GM23338 (cell line): ENCODE measurements around the gene ULK4. TPM values are rescaled to one million over a fixed set of nuclear protein-coding genes. Genes with fewer than 3 reads are reported as not detected.

Source experiments
- ATAC-seq: fragments of 200-7000 bp; cut with Tn5 transposase; 3 replicates; pipeline ENCODE4 v1.9.1; 2020
- DNase-seq: peaks from one replicate; pipeline ENCODE4 v3.0.0-alpha.2; 2015; ENCODE audit warnings: low spot score
- H2AFZ ChIP-seq: fragments of 200-600 bp; sonication (generic); 2 replicates; pipeline ENCODE4 v1.8.0; 2016; ENCODE audit warnings: antibody characterized with exemption, mild to moderate bottlenecking, moderate library complexity
- H3F3A ChIP-seq: fragments of 200-600 bp; sonication (generic); replicated peaks from 2 replicates; pipeline ENCODE4 v1.8.0; 2017; ENCODE audit warnings: antibody characterized with exemption, mixed run types, low read depth
- H3K27ac ChIP-seq: fragments of 200-600 bp; sonication (generic); 2 replicates; pipeline ENCODE4 v1.6.1; 2016; ENCODE audit warnings: low read depth
- H3K27me3 ChIP-seq: fragments of 200-600 bp; sonication (generic); 2 replicates; pipeline ENCODE4 v1.8.0; 2016; ENCODE audit warnings: mild to moderate bottlenecking, mixed run types, moderate library complexity; ENCODE audit not compliant: insufficient read depth
- H3K36me3 ChIP-seq: fragments of 200-600 bp; sonication (generic); 2 replicates; pipeline ENCODE4 v1.8.0; 2016; ENCODE audit warnings: mild to moderate bottlenecking; ENCODE audit not compliant: insufficient read depth
- H3K4me1 ChIP-seq: fragments of 200-600 bp; sonication (generic); 2 replicates; pipeline ENCODE4 v1.8.0; 2016; ENCODE audit warnings: mild to moderate bottlenecking, moderate library complexity; ENCODE audit not compliant: insufficient read depth
- H3K4me2 ChIP-seq: fragments of 200-600 bp; sonication (generic); 2 replicates; pipeline ENCODE4 v1.7.1; 2017; ENCODE audit warnings: mixed run types
- H3K4me3 ChIP-seq: fragments of 200-600 bp; sonication (generic); 2 replicates; pipeline ENCODE4 v1.6.1; 2016; ENCODE audit warnings: mixed run types
- H3K79me2 ChIP-seq: fragments of 200-600 bp; sonication (generic); replicated peaks from 2 replicates; pipeline ENCODE4 v1.8.0; 2017; ENCODE audit warnings: mild to moderate bottlenecking; ENCODE audit not compliant: insufficient read depth
- H3K9me2 ChIP-seq: fragments of 200-600 bp; sonication (generic); 2 replicates; pipeline ENCODE4 v1.8.0; 2017; ENCODE audit not compliant: insufficient read depth
- H4K20me1 ChIP-seq: fragments of 200-600 bp; sonication (generic); replicated peaks from 2 replicates; pipeline ENCODE4 v1.8.0; 2017; ENCODE audit warnings: mild to moderate bottlenecking; ENCODE audit not compliant: insufficient read depth
- H3K27ac Mint-ChIP-seq: 2 replicates; pipeline ENCODE4 v1.8.0; 2020; ENCODE audit warnings: inconsistent platforms, mild to moderate bottlenecking, moderate library complexity, mixed read lengths
- H3K27me3 Mint-ChIP-seq: 3 replicates; pipeline ENCODE4 v1.8.0; 2022; ENCODE audit warnings: low read depth, mild to moderate bottlenecking, moderate library complexity, mixed read lengths, inconsistent platforms; ENCODE audit not compliant: insufficient read depth, poor library complexity
- H3K36me3 Mint-ChIP-seq: 3 replicates; pipeline ENCODE4 v1.8.0; 2021; ENCODE audit warnings: low read depth, mild to moderate bottlenecking, inconsistent platforms, moderate library complexity, mixed read lengths
- H3K4me1 Mint-ChIP-seq: 3 replicates; pipeline ENCODE4 v1.8.0; 2020; ENCODE audit warnings: mild to moderate bottlenecking, inconsistent platforms, mixed read lengths
- H3K4me3 Mint-ChIP-seq: 3 replicates; pipeline ENCODE4 v1.8.0; 2021; ENCODE audit warnings: moderate library complexity, mild to moderate bottlenecking, inconsistent platforms, mixed read lengths
- H3K9me3 Mint-ChIP-seq: 3 replicates; pipeline ENCODE4 v1.8.0; 2020; ENCODE audit warnings: moderate library complexity, mild to moderate bottlenecking, inconsistent platforms, mixed read lengths
- CREB1 ChIP-seq: fragments of 250-450 bp; sonication (Bioruptor Pico); IDR thresholded peaks from 2 replicates; pipeline ENCODE4 v1.5.0; 2020; ENCODE audit warnings: low read depth, mild to moderate bottlenecking, moderate library complexity
- CTCF ChIP-seq, 2 experiments: fragments of 200-600 bp in 1 of 2; sonication (generic) in 1 of 2; conservative IDR thresholded peaks; 2 replicates each; pipeline versions ENCODE4 v1.5.1 to v1.6.1; 2016 to 2017; ENCODE audit warnings: antibody characterized with exemption in 2 of 2, low read depth in 2 of 2, mild to moderate bottlenecking in 2 of 2, moderate library complexity in 1 of 2
- EZH2 ChIP-seq: fragments of 200-600 bp; sonication (generic); IDR thresholded peaks from one replicate; pipeline ENCODE4 v1.8.0; 2017; ENCODE audit warnings: antibody characterized with exemption, mild to moderate bottlenecking, low read depth; ENCODE audit not compliant: unreplicated experiment
- EZH2phosphoT487 ChIP-seq: fragments of 200-600 bp; sonication (generic); IDR thresholded peaks from one replicate; pipeline ENCODE4 v1.8.1; 2018; ENCODE audit warnings: antibody characterized with exemption; ENCODE audit not compliant: unreplicated experiment
- JUNB ChIP-seq: IDR thresholded peaks from one replicate; pipeline ENCODE4 v1.6.1; 2016; ENCODE audit warnings: antibody characterized with exemption; ENCODE audit not compliant: unreplicated experiment
- NANOG ChIP-seq: IDR thresholded peaks from 2 replicates; pipeline ENCODE4 v1.6.1; 2016; ENCODE audit warnings: antibody characterized with exemption, borderline replicate concordance
- POLR2AphosphoS5 ChIP-seq: IDR thresholded peaks from 2 replicates; pipeline ENCODE4 v1.6.1; 2016; ENCODE audit warnings: antibody characterized with exemption, low read depth
- STAT1 ChIP-seq: IDR thresholded peaks from one replicate; pipeline ENCODE4 v1.6.1; 2016; ENCODE audit warnings: antibody characterized with exemption; ENCODE audit not compliant: unreplicated experiment
- ZNF114 ChIP-seq: fragments of 250-450 bp; sonication (Bioruptor Pico); IDR thresholded peaks from 2 replicates; pipeline ENCODE4 v1.5.0; 2020; ENCODE audit warnings: mild to moderate bottlenecking, moderate library complexity
- ZNF331 ChIP-seq: fragments of 250-450 bp; sonication (Bioruptor Pico); IDR thresholded peaks from 2 replicates; pipeline ENCODE4 v1.5.0; 2020; ENCODE audit warnings: low read depth, mild to moderate bottlenecking, moderate library complexity
- polyA plus RNA-seq: library from polyadenylated mRNA; unstranded; fragments of >200 nt; fragmentation: Nextera tagmentation; extraction: Ambion mirVana; gene quantifications from 2 replicates; pipeline ENCODE4 v1.2.1, GENCODE V29; 2016
- total RNA-seq: library from RNA; depleted of rRNA; stranded (reverse); fragments of >200 nt; shearing (Covaris generic); gene quantifications from 2 replicates; pipeline ENCODE4 v1.2.3, GENCODE V29; 2014
- TF ChIP-seq, protein P1 (sequence below): IDR thresholded peaks from one replicate; pipeline ENCODE4 v1.6.1; 2018; ENCODE audit warnings: antibody characterized with exemption; ENCODE audit not compliant: unreplicated experiment
- TF ChIP-seq, protein P2 (sequence below): fragments of 250-450 bp; sonication (Bioruptor Pico); IDR thresholded peaks from 2 replicates; pipeline ENCODE4 v1.5.0; 2020; ENCODE audit warnings: mild to moderate bottlenecking, moderate library complexity
- TF ChIP-seq, protein P3 (sequence below): IDR thresholded peaks from 2 replicates; pipeline ENCODE4 v1.6.1; 2016; ENCODE audit warnings: antibody characterized with exemption

Gene ULK4
- total and polyA plus RNA-seq, 2 experiments from 2014 or later = 20.8 to 41.4 TPM

- Histone ChIP-seq H4K20me1 (peaks cover 73% of the 10 kb centered on the region), H3K4me2 (no peak overlapping the region), H3F3A (no peaks in the 10 kb centered on the region), H3K79me2 (peaks cover 100% of the 10 kb centered on the region), H3K4me3 (no peak overlapping the region), H3K27me3 (no peaks in the 10 kb centered on the region), H3K27ac (peak overlapping the region; percentile 36; the same call in 1 of the 2 replicates), H2AFZ (no peak overlapping the region), H3K4me1 (peaks cover 15% of the 10 kb centered on the region), H3K36me3 (peaks cover 33% of the 10 kb centered on the region), H3K9me2 (no peaks in the 10 kb centered on the region)
- H3K4me3 Mint-ChIP-seq = no peak overlapping the region
- no peaks in the 10 kb centered on the region for H3K9me3 Mint-ChIP-seq
- H3K27ac Mint-ChIP-seq = no peak overlapping the region
- H3K27me3 Mint-ChIP-seq = peaks cover 2% of the 10 kb centered on the region
- TF ChIP-seq CREB1 (no peak), CTCF (conservative IDR thresholded peaks at IDR 0.05; ENCODE audit: low read depth in 2 of 2) (no peak), ZNF331 (no peak), ZNF114 (CRISPR knock-in tag) (no peak), POLR2AphosphoS5 (no peak), EZH2phosphoT487 (no peak), STAT1 (no peak), NANOG (no peak), JUNB (no peak), EZH2 (no peak)
- TF ChIP-seq, protein P1, sequence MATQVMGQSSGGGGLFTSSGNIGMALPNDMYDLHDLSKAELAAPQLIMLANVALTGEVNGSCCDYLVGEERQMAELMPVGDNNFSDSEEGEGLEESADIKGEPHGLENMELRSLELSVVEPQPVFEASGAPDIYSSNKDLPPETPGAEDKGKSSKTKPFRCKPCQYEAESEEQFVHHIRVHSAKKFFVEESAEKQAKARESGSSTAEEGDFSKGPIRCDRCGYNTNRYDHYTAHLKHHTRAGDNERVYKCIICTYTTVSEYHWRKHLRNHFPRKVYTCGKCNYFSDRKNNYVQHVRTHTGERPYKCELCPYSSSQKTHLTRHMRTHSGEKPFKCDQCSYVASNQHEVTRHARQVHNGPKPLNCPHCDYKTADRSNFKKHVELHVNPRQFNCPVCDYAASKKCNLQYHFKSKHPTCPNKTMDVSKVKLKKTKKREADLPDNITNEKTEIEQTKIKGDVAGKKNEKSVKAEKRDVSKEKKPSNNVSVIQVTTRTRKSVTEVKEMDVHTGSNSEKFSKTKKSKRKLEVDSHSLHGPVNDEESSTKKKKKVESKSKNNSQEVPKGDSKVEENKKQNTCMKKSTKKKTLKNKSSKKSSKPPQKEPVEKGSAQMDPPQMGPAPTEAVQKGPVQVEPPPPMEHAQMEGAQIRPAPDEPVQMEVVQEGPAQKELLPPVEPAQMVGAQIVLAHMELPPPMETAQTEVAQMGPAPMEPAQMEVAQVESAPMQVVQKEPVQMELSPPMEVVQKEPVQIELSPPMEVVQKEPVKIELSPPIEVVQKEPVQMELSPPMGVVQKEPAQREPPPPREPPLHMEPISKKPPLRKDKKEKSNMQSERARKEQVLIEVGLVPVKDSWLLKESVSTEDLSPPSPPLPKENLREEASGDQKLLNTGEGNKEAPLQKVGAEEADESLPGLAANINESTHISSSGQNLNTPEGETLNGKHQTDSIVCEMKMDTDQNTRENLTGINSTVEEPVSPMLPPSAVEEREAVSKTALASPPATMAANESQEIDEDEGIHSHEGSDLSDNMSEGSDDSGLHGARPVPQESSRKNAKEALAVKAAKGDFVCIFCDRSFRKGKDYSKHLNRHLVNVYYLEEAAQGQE = no peak
- TF ChIP-seq, protein P2, sequence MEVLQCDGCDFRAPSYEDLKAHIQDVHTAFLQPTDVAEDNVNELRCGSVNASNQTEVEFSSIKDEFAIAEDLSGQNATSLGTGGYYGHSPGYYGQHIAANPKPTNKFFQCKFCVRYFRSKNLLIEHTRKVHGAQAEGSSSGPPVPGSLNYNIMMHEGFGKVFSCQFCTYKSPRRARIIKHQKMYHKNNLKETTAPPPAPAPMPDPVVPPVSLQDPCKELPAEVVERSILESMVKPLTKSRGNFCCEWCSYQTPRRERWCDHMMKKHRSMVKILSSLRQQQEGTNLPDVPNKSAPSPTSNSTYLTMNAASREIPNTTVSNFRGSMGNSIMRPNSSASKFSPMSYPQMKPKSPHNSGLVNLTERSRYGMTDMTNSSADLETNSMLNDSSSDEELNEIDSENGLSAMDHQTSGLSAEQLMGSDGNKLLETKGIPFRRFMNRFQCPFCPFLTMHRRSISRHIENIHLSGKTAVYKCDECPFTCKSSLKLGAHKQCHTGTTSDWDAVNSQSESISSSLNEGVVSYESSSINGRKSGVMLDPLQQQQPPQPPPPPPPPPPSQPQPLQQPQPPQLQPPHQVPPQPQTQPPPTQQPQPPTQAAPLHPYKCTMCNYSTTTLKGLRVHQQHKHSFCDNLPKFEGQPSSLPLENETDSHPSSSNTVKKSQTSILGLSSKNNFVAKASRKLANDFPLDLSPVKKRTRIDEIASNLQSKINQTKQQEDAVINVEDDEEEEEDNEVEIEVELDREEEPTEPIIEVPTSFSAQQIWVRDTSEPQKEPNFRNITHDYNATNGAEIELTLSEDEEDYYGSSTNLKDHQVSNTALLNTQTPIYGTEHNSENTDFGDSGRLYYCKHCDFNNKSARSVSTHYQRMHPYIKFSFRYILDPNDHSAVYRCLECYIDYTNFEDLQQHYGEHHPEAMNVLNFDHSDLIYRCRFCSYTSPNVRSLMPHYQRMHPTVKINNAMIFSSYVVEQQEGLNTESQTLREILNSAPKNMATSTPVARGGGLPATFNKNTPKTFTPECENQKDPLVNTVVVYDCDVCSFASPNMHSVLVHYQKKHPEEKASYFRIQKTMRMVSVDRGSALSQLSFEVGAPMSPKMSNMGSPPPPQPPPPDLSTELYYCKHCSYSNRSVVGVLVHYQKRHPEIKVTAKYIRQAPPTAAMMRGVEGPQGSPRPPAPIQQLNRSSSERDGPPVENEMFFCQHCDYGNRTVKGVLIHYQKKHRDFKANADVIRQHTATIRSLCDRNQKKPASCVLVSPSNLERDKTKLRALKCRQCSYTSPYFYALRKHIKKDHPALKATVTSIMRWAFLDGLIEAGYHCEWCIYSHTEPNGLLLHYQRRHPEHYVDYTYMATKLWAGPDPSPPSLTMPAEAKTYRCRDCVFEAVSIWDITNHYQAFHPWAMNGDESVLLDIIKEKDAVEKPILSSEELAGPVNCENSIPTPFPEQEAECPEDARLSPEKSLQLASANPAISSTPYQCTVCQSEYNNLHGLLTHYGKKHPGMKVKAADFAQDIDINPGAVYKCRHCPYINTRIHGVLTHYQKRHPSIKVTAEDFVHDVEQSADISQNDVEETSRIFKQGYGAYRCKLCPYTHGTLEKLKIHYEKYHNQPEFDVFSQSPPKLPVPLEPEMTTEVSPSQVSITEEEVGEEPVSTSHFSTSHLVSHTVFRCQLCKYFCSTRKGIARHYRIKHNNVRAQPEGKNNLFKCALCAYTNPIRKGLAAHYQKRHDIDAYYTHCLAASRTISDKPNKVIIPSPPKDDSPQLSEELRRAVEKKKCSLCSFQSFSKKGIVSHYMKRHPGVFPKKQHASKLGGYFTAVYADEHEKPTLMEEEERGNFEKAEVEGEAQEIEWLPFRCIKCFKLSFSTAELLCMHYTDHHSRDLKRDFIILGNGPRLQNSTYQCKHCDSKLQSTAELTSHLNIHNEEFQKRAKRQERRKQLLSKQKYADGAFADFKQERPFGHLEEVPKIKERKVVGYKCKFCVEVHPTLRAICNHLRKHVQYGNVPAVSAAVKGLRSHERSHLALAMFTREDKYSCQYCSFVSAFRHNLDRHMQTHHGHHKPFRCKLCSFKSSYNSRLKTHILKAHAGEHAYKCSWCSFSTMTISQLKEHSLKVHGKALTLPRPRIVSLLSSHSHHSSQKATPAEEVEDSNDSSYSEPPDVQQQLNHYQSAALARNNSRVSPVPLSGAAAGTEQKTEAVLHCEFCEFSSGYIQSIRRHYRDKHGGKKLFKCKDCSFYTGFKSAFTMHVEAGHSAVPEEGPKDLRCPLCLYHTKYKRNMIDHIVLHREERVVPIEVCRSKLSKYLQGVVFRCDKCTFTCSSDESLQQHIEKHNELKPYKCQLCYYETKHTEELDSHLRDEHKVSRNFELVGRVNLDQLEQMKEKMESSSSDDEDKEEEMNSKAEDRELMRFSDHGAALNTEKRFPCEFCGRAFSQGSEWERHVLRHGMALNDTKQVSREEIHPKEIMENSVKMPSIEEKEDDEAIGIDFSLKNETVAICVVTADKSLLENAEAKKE = no peak
- TF ChIP-seq, protein P3, sequence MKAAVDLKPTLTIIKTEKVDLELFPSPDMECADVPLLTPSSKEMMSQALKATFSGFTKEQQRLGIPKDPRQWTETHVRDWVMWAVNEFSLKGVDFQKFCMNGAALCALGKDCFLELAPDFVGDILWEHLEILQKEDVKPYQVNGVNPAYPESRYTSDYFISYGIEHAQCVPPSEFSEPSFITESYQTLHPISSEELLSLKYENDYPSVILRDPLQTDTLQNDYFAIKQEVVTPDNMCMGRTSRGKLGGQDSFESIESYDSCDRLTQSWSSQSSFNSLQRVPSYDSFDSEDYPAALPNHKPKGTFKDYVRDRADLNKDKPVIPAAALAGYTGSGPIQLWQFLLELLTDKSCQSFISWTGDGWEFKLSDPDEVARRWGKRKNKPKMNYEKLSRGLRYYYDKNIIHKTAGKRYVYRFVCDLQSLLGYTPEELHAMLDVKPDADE = no peak
- ATAC-seq (no peak), DNase-seq (no peak)
- peaks cover 36% of the 10 kb centered on the region for H3K36me3 Mint-ChIP-seq
- H3K4me1 Mint-ChIP-seq = peaks cover 36% of the 10 kb centered on the region; the same call in 2 of the 3 replicates
Observed at GRCh38 chr3:41222501-41222900, 739.4 kb downstream of the ULK4 start.
